Activated naive CD8-positive, alpha-beta T cell treated with anti-CD3 and anti-CD28 coated beads, Interleukin-2, amount 50 U/mL, for 16 hours (primary cell): ENCODE measurements around the gene SDC1.

Source experiments
- DNase-seq: peaks from one replicate; pipeline ENCODE4 v3.0.0-alpha.2; 2020; ENCODE audit warnings: low read depth, low spot score

The SDC1 gene

DNA sequence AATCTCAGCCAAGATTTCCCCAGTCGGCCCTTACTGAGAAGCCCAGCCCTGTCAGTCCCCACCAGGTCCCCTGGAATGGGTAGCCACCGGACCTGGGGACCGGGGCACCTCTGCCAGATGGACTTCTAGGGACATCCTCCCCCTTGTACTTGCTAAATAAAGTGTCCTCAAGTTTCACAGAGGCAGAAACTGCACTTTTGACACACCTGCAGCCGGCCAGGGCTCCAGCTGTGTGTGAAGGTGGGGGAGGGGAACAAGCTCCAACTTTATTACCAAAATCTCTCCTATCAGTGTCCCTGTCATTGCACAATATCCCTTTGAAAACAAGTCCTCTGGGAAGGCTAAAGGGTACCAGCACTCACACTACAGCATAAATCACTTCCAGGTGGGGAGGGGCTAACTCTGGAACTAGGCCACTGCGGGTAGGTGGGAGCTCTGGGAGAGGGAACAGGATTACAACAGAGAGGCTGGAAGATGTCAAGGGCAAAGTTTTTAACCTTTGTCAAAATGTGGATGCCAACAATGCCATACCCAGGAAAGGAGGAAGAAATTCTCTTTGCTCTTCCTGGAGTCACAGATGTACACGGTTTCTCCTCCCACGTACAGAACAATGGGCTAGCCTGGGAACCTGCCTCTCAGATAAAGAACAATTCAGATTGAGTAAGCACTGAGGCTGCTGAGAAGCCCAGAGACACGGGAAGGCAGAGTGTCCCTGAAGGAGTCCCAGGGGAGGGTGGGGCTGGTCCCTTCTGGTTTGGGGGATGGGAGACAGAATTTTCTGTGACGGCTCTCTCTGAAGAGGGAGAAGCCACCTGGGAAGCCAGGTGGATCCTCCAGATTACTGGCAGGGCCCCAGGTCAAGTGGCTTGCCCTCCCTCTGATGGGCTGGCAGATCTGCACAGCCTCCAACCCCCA is 11.0 kb downstream of the SDC1 start:
- DNase-seq: no peak

DNA sequence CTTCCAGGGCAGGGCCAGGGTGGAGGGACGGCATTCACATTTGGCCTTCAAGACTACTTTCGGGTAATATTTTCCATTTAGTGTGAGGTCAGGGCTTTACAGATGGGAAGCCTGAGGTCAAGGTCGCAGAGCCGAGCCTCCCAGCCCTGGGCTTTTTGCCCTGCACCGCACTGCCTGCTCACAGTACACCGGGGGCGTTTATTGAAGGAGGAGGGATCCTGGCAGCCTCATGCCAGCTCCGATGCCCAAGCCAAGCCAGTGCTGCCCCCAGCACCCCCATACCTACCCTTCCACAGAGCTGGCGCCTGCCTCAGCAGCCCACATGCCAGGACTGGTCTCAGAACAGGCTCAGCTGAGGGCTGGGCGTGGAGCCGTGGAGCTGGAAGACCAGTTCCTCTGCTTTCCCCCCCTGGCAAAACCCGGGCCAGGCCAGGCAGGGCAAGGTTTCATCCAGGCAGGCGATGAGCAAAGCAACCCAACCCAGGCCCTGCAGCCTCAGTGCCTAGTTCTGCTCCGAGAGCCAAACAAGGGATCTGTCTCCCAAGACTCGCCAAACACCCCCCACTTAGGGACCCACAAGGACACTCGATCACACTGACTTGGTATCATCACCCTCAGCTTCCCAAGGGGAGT is 11.9 kb downstream of the SDC1 start:
- DNase-seq: no peak

DNA sequence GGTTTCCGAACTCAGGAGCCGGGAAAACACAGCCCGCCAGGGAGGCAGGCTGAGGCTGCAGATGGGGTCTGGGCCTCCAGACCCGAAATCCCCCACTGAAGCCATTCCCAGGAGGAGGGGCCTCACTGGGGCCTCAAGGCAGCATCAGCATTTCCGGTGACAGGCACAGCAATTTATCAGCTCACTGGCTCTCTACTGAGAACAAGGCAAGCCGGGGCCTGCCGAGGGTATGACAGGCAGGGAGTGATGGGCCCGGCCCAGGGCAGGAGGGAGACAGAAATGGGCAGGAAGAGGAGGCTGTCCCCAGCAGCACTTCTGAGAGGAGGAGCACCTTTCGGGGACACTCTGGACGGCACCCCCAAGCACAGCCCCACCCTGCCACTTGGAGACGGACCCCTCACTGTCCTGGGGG is 12.5 kb downstream of the SDC1 start:
- no peak for DNase-seq

DNA sequence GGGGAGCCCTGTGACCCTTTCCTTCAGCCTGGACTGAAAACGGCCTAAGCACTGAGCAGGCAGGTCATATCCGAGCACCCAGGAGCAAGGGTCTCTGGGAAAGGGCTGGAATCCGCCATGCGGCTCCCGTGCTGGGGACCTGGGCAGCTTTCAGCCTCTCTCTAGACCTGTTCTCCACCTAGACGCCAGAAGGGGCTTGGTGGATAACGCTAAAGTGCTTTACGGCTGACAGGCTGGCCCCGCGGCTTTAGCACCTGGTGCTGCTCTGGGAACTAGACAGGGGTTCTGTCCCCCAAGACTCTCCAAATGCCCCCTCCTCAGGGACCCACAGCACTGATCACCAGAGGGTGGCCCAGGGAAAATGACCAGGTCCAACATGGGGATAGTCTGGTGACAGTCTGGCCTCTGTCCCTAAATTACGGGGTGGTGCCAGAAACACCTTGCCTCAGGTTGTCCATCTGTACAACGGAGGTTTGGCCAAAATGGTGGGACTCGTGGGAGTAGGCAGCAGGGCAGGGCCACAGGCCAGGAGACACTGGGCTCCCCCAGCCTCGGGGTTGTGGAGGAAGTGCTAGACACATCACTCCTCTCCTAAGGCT is 13.0 kb downstream of the SDC1 start:
- no peak for DNase-seq

GRCh38 chr2:20211420-20211819 is 13.5 kb downstream of the SDC1 start:
- no peak for DNase-seq

GRCh38 chr2:20210462-20210861 is 14.5 kb downstream of the SDC1 start:
- DNase-seq: no peak

DNA sequence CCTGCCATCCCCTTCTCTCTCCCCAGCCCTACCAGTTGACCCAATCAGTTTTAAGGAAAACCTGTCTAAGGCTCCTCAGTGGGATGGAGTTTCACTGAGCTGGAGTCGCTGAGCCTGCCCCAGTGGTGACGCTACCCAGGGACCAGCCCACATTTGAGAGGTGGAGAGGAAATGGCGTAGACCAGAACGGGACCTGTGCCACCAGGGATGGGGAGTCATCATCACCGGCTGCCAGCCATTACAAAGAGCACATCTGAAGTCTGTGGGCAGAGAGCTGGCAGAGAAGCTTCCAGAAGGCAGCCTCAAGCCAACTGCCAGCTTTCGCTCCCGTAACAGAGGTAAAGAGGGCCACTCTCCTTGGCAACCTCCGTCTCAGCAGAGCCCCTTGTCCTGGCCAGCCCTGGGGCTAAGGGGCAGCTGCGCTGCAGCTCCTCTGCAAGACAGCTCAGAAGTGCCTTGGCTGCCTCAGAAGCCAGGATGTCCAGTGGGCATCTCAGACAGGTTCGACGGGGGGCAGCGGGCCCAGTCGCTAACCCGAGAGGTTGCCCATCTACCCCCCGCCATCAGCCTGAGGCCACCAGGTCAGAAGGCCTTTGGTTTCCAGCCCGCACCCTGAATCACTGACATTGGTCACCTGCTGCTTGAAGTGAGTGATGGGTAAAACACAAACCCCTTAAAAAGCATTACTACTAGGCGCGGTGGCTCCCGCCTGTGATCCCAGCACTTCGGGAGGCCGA is 15.4 kb downstream of the SDC1 start:
- DNase-seq: no peak

DNA sequence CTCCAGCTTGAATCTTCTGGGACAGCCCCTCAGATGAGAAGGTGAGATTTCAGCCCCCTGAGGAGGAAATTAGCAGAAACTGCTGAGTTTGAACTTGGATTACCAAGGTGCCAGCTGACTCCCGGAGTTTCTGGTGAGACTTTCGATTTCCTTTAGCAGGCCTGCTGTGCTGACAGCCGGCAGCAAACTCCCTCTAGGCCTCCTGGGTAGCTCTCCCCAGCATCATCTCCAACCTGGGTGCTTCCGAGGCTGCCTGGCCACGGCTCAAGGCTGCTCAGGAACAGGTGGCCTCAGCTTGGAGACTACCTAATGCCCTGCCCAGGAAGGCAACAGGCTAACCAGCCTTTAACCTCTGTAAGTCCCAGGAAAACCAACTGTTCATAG is 16.5 kb downstream of the SDC1 start:
- no peak for DNase-seq

- no peak for DNase-seq
These were observed 17.9 kb downstream of the SDC1 start for GRCh38 chr2:20207051-20207450.

DNA sequence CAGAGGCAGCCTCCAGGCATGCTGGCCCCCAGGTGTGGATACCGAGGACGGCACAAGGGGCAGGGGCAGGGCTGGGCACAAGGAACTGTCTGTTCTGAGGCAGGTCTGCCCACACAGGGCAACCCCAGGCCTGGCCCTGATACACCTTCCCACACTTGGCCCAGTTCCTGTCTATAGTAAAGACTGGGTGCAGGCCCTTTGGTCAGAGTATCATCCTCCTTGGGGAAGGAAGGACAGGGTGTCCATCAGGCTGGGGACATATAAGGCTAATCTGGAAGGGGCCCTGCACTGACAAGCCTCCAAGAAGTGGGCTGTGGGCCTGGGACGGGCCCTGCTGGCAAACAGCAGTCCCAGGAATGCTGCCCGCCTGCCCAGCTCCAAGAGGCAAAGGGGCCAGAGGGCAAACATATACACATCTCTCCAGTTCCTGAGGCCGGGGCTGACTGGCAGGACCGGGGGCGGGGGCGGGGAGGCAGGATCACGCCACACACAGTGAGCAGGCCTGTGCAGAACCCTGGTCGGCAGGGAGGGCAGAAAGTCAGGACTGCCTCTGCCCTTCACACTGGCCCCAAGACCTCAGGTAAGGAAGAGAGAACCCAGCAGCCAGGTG is 18.9 kb downstream of the SDC1 start:
- no peak for DNase-seq

- no peak for DNase-seq
These were observed 19.9 kb downstream of the SDC1 start for GRCh38 chr2:20205069-20205468.

DNA sequence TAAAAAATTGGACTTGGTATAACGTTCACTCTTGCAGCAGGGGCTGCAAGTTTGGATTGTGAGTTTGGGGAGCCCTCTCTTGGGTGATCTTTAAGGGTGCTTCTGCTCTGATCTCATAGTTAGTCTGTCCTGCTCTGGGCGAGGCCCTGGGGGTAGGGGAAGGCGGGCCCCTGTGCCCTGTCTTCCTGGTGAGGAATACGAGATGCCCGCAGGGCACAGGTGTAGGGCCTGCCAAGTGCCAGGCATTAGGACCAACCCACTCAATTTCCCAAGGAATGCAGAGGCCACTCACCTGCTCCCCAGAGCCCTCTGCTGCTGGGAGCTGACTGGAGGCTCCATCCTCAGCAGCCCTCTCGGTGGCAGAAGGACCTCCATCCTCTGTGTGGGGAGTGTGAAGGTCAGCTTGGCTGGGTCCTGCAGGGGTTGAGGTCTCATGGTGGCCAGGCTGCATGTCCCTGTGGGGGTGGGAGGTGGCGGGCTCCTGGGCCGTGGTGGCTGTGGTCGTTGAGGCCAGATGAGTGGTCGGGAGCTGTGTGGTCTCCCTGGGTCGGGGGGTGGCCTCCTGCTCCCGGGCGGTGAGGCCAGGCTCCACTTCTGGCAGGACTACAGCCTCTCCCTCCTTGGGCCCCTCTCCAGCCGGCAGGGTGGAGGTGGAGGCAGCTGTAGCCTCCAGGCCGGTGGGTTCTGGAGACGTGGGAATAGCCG is 21.3 kb downstream of the SDC1 start:
- DNase-seq: no peak

GRCh38 chr2:20203072-20203471 is 21.9 kb downstream of the SDC1 start:
- no peak for DNase-seq

DNA sequence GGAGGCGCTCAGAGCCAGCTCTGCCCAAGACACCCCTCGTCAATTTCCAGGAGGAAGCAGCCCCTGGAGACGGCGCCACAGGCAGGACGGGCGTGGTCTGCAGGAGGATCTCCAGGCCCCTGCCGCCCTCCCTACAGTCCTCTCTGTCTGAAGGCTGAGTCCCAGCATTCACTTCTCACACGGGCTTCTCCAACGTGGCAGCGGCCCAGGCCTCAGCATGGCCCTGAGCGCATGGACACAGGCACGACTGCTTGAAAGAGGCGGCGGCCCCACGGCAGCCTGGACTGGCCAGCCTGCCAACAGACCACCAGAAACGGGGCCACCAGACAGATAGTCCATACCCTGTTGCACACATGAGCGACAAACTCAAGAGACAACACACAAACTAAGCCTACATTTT is 23.3 kb downstream of the SDC1 start:
- no peak for DNase-seq

- no peak for DNase-seq
These were observed 24.0 kb downstream of the SDC1 start for GRCh38 chr2:20200697-20201555.

DNA sequence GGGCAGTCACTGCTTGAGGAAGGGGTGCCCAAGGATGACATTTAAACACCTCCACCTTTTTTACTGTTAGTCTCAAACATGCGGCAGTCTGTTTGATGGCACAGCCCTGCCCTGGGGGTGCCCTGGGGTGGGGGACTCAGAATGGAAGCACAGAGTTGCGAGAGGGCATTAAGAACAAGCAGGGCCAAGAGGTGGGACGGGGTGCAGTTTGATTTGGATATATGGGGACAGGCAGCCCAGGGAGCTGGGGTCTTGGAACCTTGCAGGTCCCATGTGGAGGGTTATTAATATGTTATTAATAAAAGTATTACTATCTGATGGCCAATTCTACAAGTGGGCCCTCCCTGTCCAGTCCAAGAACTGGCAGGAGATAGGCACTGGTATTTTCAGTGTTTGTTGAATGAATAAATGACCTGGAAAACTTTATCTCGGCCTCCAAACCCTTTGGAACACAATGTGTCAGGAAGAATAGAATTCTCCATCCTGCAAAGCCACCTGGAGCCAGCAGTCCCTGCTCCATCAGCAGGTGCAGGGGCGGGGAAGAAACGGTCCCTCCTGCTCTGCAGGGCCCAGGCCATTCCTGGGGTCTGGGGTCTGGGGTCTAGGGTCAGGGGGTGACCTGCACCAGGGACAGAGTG is 25.2 kb downstream of the SDC1 start:
- no peak for DNase-seq

- no peak for DNase-seq
These were observed 25.9 kb downstream of the SDC1 start for GRCh38 chr2:20198796-20199632.

DNA sequence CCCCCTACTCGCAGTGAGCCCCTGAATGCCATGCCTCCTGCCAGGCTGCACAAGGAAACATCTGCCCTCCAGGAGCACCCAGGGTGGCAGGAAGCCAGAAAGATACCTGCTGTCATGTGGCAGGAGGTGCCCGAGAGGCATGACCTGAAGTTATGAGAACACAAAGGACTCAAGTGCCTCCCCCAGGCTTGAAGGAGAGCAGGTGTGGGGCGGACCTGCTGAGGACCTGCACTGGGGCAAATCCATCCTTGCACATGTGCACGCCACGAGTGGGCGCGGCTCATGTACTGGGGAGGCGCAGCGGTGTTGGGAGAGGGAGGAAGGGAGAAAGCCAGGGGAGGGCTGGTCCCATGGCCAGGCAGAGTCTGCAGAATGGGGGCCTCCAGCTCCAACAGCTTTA is 26.9 kb downstream of the SDC1 start:
- no peak for DNase-seq

GRCh38 chr2:20197192-20197591 is 27.7 kb downstream of the SDC1 start:
- no peak for DNase-seq
